SK-N-SH (cell line): ENCODE results near the gene PEDS1. TPM values are rescaled to one million over a fixed set of nuclear protein-coding genes. Genes with fewer than 3 reads are reported as not detected.

Experiments
- CTCF ChIA-PET: fragments of 300-600, 350-600 bp; formaldehyde crosslinking; extraction: SDS; loops from one replicate; lab custom pipeline; 2021; lab: Yijun Ruan, JAX
- POLR2A ChIA-PET: fragments of 350-600 bp; sonication (Branson Sonifier 250); formaldehyde crosslinking; extraction: SDS; loops from one replicate; lab custom pipeline; 2020; ENCODE audit warnings: antibody characterized with exemption, inconsistent platforms; lab: Yijun Ruan, JAX
- DNase-seq: peaks from one replicate; pipeline ENCODE4 v3.0.0; 2012
- H2AFZ ChIP-seq: fragments of 200-600 bp; sonication (generic); 2 replicates; pipeline ENCODE4 v1.8.1; 2016; ENCODE audit warnings: antibody characterized with exemption, mild to moderate bottlenecking, low read depth
- H3F3A ChIP-seq: fragments of 200-600 bp; sonication (generic); replicated peaks from 2 replicates; pipeline ENCODE3; 2016; ENCODE audit warnings: antibody characterized with exemption, mild to moderate bottlenecking; ENCODE audit not compliant: insufficient read depth
- H3K27ac ChIP-seq, 2 experiments: fragments of 200-500 bp in 1 of 2; fragments of 200-600 bp in 1 of 2; sonication (Bioruptor generic) in 1 of 2; sonication (generic), shearing (Covaris generic) in 1 of 2; 2 replicates each; pipeline versions ENCODE4 v1.5.1 to v1.6.1; 2014 to 2016; ENCODE audit warnings: low read depth in 2 of 2, inconsistent platforms in 1 of 2, low read length in 1 of 2, mild to moderate bottlenecking in 1 of 2, mixed read lengths in 1 of 2
- H3K27me3 ChIP-seq: fragments of 200-600 bp; sonication (generic), shearing (Covaris generic); 2 replicates; pipeline ENCODE4 v1.6.1; 2016; ENCODE audit warnings: mixed run types; ENCODE audit not compliant: insufficient read depth
- H3K36me3 ChIP-seq, 2 experiments: fragments of 200-500 bp in 1 of 2; fragments of 200-600 bp in 1 of 2; sonication (Bioruptor generic) in 1 of 2; sonication (generic) in 1 of 2; replicated peaks in 1 of 2; 2 replicates each; pipeline versions ENCODE3 to v1.5.1; 2014 to 2016; ENCODE audit warnings: low read length in 1 of 2, mild to moderate bottlenecking in 1 of 2; ENCODE audit not compliant: insufficient read depth in 2 of 2, control insufficient read depth in 1 of 2
- H3K4me1 ChIP-seq, 2 experiments: fragments of 200-500 bp in 1 of 2; fragments of 200-600 bp in 1 of 2; sonication (Bioruptor generic) in 1 of 2; sonication (generic), shearing (Covaris generic) in 1 of 2; 2 replicates each; pipeline versions ENCODE4 v1.5.1 to v1.6.1; 2014 to 2016; ENCODE audit warnings: low read depth in 1 of 2, low read length in 1 of 2, mixed run types in 1 of 2; ENCODE audit not compliant: insufficient read depth in 2 of 2, control insufficient read depth in 1 of 2
- H3K4me2 ChIP-seq: fragments of 200-600 bp; sonication (generic), shearing (Covaris generic); 2 replicates; pipeline ENCODE4 v1.6.1; 2017; ENCODE audit warnings: mixed run types
- H3K4me3 ChIP-seq, 2 experiments: fragments of 200-500 bp in 1 of 2; fragments of 200-600 bp in 1 of 2; sonication (Bioruptor generic) in 1 of 2; sonication (generic), shearing (Covaris generic) in 1 of 2; 2 replicates each; pipeline versions ENCODE4 v1.5.1 to v1.8.1; 2014 to 2016; ENCODE audit warnings: low read depth in 2 of 2, inconsistent platforms in 1 of 2, low read length in 1 of 2, mild to moderate bottlenecking in 1 of 2, mixed read lengths in 1 of 2, moderate library complexity in 1 of 2
- H3K79me2 ChIP-seq: fragments of 200-600 bp; sonication (generic); 2 replicates; pipeline ENCODE4 v1.8.1; 2017; ENCODE audit warnings: mild to moderate bottlenecking; ENCODE audit not compliant: insufficient read depth
- H3K9ac ChIP-seq: fragments of 200-600 bp; sonication (generic); 2 replicates; pipeline ENCODE4 v1.6.1; 2017; ENCODE audit warnings: mixed run types
- H3K9me2 ChIP-seq: fragments of 200-600 bp; sonication (generic); 2 replicates; pipeline ENCODE4 v1.6.1; 2017; ENCODE audit warnings: mixed run types
- H3K9me3 ChIP-seq: fragments of 200-600 bp; sonication (generic); 2 replicates; pipeline ENCODE4 v1.6.1; 2017; ENCODE audit warnings: mixed run types, mild to moderate bottlenecking, moderate library complexity
- H4K20me1 ChIP-seq: fragments of 200-600 bp; sonication (generic); 2 replicates; pipeline ENCODE4 v1.6.1; 2017; ENCODE audit warnings: mild to moderate bottlenecking, mixed run types; ENCODE audit not compliant: insufficient read depth
- CHD2 ChIP-seq: fragments of 150-350 bp; IDR thresholded peaks from 2 replicates; pipeline ENCODE4 v1.6.1; 2018; ENCODE audit warnings: low read length; ENCODE audit not compliant: partially characterized antibody
- CTCF ChIP-seq: fragments of 200-600 bp; sonication (generic); IDR thresholded peaks from 2 replicates; pipeline ENCODE4 v1.6.1; 2017; ENCODE audit warnings: antibody characterized with exemption, mild to moderate bottlenecking, moderate library complexity
- ELF1 ChIP-seq: IDR thresholded peaks from 2 replicates; pipeline ENCODE4 v1.4.0; 2012
- GABPA ChIP-seq: IDR thresholded peaks from 2 replicates; pipeline ENCODE4 v1.4.0; 2012; ENCODE audit warnings: low read depth, mild to moderate bottlenecking
- JUND ChIP-seq: IDR thresholded peaks from 2 replicates; pipeline ENCODE4 v1.4.0; 2012
- MAX ChIP-seq: IDR thresholded peaks from 2 replicates; pipeline ENCODE4 v1.4.0; 2012; ENCODE audit warnings: low read depth
- NFIC ChIP-seq: IDR thresholded peaks from 2 replicates; pipeline ENCODE4 v1.4.0; 2012; ENCODE audit warnings: borderline replicate concordance
- PBX3 ChIP-seq: IDR thresholded peaks from 2 replicates; pipeline ENCODE4; 2012
- RAD21 ChIP-seq: IDR thresholded peaks from 2 replicates; pipeline ENCODE4 v1.6.1; 2012; ENCODE audit warnings: mild to moderate bottlenecking, low read length
- RCOR1 ChIP-seq: fragments of 150-350 bp; IDR thresholded peaks from 2 replicates; pipeline ENCODE4 v1.6.1; 2017; ENCODE audit warnings: antibody characterized with exemption, low read length
- REST ChIP-seq: IDR thresholded peaks from 2 replicates; pipeline ENCODE4 v1.6.1; 2012; ENCODE audit warnings: mild to moderate bottlenecking, low read depth, low read length, moderate library complexity
- TCF12 ChIP-seq: IDR thresholded peaks from 2 replicates; pipeline ENCODE4 v1.4.0; 2012
- TEAD4 ChIP-seq: IDR thresholded peaks from 2 replicates; pipeline ENCODE4 v1.4.0; 2012; ENCODE audit warnings: mild to moderate bottlenecking, borderline replicate concordance; ENCODE audit not compliant: insufficient read depth
- USF1 ChIP-seq: IDR thresholded peaks from 2 replicates; pipeline ENCODE4 v1.4.0; 2012; ENCODE audit warnings: low read depth, borderline replicate concordance
- USF2 ChIP-seq: fragments of 150-350 bp; IDR thresholded peaks from 2 replicates; pipeline ENCODE4 v1.6.1; 2017; ENCODE audit warnings: antibody characterized with exemption, low read length, low read depth, borderline replicate concordance
- YY1 ChIP-seq: IDR thresholded peaks from 2 replicates; pipeline ENCODE4 v1.4.0; 2012; ENCODE audit warnings: low read depth, mild to moderate bottlenecking
- ZBTB33 ChIP-seq: IDR thresholded peaks from 2 replicates; pipeline ENCODE4 v1.4.0; 2012; ENCODE audit warnings: low read depth, borderline replicate concordance
- WGBS: methylation state at CpG from one replicate; pipeline ENCODE4 v1.1.6; 2017; ENCODE audit warnings: low lambda C conversion rate; 5-methylcytosine and 5-hydroxymethylcytosine counted together
- polyA plus RNA-seq, 3 experiments: library from polyadenylated mRNA; depleted of rRNA; stranded (reverse); fragments of >200 nt; gene quantifications; 2 replicates each; pipeline ENCODE4 v1.2.3, GENCODE V29; 2012

PEDS1 gene
- polyA plus RNA-seq, 1 of the 3 experiments (the other 2 are of a cell fraction) = 18.3 TPM

GRCh38 chr20:50189681-50190250 is 36.2 kb upstream of the PEDS1 start:
- ChIA-PET CTCF (interaction anchor here (0.6 to 15.3 kb wide), 15 partner anchors 10 to 399 kb away, joined by 3 to 281 read pairs (median 4); no protein-coding TSS in a partner anchor), POLR2A (interaction anchor here (1.1 kb wide), 1 partner anchor 276 kb away, joined by 3 read pairs; no protein-coding TSS in a partner anchor)
- Histone ChIP-seq H3K27me3 (no peaks in the 10 kb centered on the region), H2AFZ (peak overlapping the region; percentile 65; the same call in 1 of the 2 replicates), H3K9me3 (no peaks in the 10 kb centered on the region), H3K27ac (no peak overlapping the region), H3K4me3 (peak overlapping the region in 1 of 2 experiments; percentile 73; a peak in 2 of 4 replicates), H3F3A (peaks cover 8% of the 10 kb centered on the region), H3K36me3 (peaks cover 0 to 7% of the 10 kb centered on the region in 2 experiments), H3K4me2 (peak overlapping the region; percentile 80; the same call in 1 of the 2 replicates), H4K20me1 (peaks cover 24% of the 10 kb centered on the region), H3K79me2 (peaks cover 34% of the 10 kb centered on the region), H3K9ac (no peak overlapping the region), H3K4me1 (peaks cover 4 to 19% of the 10 kb centered on the region in 2 experiments; a peak in 3 of 4 replicates), H3K9me2 (no peaks in the 10 kb centered on the region)
- WGBS = 47% methylated on average over 27 of the region's 29 CpGs
- no peak for DNase-seq
- TF ChIP-seq ZBTB33 = no peak
- no peak for TF ChIP-seq NFIC
- TF ChIP-seq TCF12 = no peak
- no peak for TF ChIP-seq ELF1
- no peak for TF ChIP-seq REST
- TF ChIP-seq JUND = no peak
- TF ChIP-seq CHD2 = no peak
- TF ChIP-seq USF2 = no peak
- no peak for TF ChIP-seq RCOR1
- TF ChIP-seq GABPA = no peak
- no peak for TF ChIP-seq USF1
- TF ChIP-seq MAX = no peak
- no peak for TF ChIP-seq YY1
- no peak for TF ChIP-seq CTCF
- TF ChIP-seq TEAD4 = no peak
- no peak for TF ChIP-seq PBX3
- TF ChIP-seq RAD21 = no peak
